Ishikawa (cell line): Measurements from ENCODE around the gene TAF4.

Experiments
- CEBPB ChIP-seq: IDR thresholded peaks from 2 replicates; pipeline ENCODE4 v1.6.1; 2012
- CREB1 ChIP-seq: IDR thresholded peaks from 2 replicates; pipeline ENCODE4 v1.6.1; 2012; ENCODE audit warnings: low read depth
- EGR1 ChIP-seq: IDR thresholded peaks from 2 replicates; pipeline ENCODE4 v1.6.1; 2012
- EP300 ChIP-seq: IDR thresholded peaks from 2 replicates; pipeline ENCODE4 v1.6.1; 2012; ENCODE audit warnings: borderline replicate concordance
- FOXM1 ChIP-seq: IDR thresholded peaks from 2 replicates; pipeline ENCODE4 v1.6.1; 2012; ENCODE audit warnings: low read depth, borderline replicate concordance
- NFIC ChIP-seq: IDR thresholded peaks from 2 replicates; pipeline ENCODE4 v1.6.1; 2012
- RAD21 ChIP-seq: IDR thresholded peaks from 2 replicates; pipeline ENCODE4 v1.6.1; 2012; ENCODE audit warnings: low read depth
- TAF1 ChIP-seq: IDR thresholded peaks from 2 replicates; pipeline ENCODE4 v1.6.1; 2012; ENCODE audit warnings: low read depth, mild to moderate bottlenecking
- TCF12 ChIP-seq: IDR thresholded peaks from 2 replicates; pipeline ENCODE4 v1.6.1; 2012; ENCODE audit warnings: low read depth
- TEAD4 ChIP-seq: IDR thresholded peaks from 2 replicates; pipeline ENCODE4 v1.6.1; 2012
- USF1 ChIP-seq: IDR thresholded peaks from 2 replicates; pipeline ENCODE4 v1.6.1; 2012
- YY1 ChIP-seq: IDR thresholded peaks from 2 replicates; pipeline ENCODE4 v1.6.1; 2012; ENCODE audit warnings: low read depth
- ZBTB7A ChIP-seq: IDR thresholded peaks from 2 replicates; pipeline ENCODE4 v1.6.1; 2012; ENCODE audit warnings: low read depth
- TF ChIP-seq, protein P1 (sequence below): IDR thresholded peaks from 2 replicates; pipeline ENCODE4 v1.6.1; 2012; ENCODE audit warnings: low read depth, mild to moderate bottlenecking
- TF ChIP-seq, protein P2 (sequence below): IDR thresholded peaks from 2 replicates; pipeline ENCODE4 v1.6.1; 2012

TAF4 gene

DNA sequence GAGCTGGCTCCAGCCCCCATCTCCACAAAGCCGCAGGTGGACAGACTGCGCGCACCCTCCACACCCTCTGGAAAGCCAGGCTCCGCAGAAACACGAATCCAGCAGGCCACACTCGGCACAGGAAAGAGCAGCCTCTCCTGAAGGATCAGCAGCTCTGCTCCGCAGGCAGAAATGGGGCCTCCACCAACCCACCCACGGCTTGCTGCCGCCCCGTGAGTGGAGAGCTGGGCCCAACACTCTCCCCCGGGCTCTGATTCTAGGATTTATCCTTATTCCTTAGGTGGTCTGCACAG, 39.2 kb downstream of the TAF4 start:
- TF ChIP-seq TEAD4 (no peak), USF1 (no peak), ZBTB7A (no peak), EP300 (no peak), YY1 (no peak), TCF12 (no peak), TAF1 (no peak), FOXM1 (no peak), NFIC (no peak), CREB1 (no peak)
- TF ChIP-seq, protein P1, sequence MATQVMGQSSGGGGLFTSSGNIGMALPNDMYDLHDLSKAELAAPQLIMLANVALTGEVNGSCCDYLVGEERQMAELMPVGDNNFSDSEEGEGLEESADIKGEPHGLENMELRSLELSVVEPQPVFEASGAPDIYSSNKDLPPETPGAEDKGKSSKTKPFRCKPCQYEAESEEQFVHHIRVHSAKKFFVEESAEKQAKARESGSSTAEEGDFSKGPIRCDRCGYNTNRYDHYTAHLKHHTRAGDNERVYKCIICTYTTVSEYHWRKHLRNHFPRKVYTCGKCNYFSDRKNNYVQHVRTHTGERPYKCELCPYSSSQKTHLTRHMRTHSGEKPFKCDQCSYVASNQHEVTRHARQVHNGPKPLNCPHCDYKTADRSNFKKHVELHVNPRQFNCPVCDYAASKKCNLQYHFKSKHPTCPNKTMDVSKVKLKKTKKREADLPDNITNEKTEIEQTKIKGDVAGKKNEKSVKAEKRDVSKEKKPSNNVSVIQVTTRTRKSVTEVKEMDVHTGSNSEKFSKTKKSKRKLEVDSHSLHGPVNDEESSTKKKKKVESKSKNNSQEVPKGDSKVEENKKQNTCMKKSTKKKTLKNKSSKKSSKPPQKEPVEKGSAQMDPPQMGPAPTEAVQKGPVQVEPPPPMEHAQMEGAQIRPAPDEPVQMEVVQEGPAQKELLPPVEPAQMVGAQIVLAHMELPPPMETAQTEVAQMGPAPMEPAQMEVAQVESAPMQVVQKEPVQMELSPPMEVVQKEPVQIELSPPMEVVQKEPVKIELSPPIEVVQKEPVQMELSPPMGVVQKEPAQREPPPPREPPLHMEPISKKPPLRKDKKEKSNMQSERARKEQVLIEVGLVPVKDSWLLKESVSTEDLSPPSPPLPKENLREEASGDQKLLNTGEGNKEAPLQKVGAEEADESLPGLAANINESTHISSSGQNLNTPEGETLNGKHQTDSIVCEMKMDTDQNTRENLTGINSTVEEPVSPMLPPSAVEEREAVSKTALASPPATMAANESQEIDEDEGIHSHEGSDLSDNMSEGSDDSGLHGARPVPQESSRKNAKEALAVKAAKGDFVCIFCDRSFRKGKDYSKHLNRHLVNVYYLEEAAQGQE = no peak

DNA sequence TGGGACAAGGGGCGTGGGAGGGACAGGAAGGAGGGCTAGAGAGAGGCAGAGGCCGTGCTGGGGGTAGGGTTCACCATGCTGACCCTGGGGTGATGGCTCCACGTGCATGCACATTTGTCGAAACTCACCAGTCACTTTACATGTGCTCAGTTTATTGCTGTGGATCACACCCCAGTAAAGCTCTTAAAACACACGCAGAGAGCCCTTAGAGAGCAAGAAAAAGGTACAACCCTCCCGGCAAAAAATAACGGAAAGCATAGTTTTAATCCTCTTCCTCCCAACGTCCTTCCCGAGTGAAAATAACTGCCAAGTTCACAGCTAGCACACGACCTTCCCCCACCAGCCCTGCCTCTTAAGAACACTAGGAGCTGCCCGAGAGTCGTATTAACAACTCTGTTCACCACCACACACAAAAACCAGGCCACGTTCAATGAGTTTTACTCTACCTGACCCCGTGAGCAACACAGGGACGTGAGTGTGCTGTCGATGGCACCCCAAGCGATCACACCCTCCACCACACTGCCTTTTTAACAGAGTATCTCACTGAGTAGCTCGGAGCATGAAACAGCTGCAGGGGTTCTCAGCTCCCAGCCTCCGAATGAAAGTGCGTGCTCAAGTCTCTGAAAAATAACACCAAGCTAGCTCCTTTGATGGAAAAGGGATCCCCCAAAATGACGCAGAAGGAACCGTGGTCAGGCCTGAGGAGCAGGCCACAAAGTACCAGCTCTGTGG, 39.7 kb downstream of the TAF4 start:
- TF ChIP-seq TAF1 (no peak), ZBTB7A (no peak), TEAD4 (no peak), CREB1 (no peak), EP300 (no peak), USF1 (no peak), RAD21 (no peak), CEBPB (no peak), FOXM1 (no peak), TCF12 (no peak), YY1 (no peak), EGR1 (no peak), NFIC (no peak)
- TF ChIP-seq, protein P2, sequence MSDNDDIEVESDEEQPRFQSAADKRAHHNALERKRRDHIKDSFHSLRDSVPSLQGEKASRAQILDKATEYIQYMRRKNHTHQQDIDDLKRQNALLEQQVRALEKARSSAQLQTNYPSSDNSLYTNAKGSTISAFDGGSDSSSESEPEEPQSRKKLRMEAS = no peak
- TF ChIP-seq, protein P1 = no peak

DNA sequence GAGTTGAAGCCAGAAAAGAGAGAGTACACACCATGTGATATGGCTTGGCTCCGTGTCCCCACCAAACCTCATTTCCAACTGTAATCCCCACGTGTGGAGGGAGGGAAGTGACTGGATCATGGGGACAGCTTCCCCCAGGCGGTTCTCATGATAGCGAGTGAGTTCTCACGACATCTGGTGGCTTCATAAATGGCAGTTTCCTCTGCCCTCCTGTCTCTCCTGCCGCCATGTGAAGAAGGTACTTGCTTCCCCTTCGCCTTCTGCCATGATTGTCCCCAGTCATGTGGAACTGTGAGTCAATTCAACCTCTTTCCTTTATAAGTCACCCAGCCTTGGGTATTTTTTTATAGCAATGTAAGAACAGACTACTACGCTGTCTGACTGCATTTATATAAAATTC, 40.3 kb downstream of the TAF4 start:
- TF ChIP-seq ZBTB7A (no peak), TCF12 (no peak), TEAD4 (no peak), CREB1 (no peak), CEBPB (no peak), EGR1 (no peak), RAD21 (no peak), NFIC (no peak), TAF1 (no peak), USF1 (no peak), FOXM1 (no peak), EP300 (no peak), YY1 (no peak)
- TF ChIP-seq, protein P1 = no peak
- TF ChIP-seq, protein P2 = no peak

DNA sequence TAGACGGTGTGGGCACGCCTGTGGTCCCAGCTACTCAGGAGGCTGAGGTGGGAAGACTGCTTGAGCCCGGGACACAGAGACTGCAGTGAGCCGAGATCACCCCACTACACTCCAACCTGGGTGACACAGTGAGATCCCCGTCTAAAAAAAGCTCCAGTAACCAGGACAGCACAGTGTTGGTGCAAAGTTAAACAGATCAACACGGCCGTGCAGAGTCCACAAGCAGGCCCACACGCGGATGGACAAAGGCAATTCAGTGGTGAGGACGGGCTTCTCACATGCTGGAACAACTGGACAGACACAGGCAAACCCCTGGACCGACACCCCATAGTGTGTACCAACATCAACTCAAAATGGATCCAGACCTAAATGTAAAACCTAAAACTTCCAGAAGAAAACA, 41.7 kb downstream of the TAF4 start:
- TF ChIP-seq ZBTB7A = no peak
- no peak for TF ChIP-seq CEBPB
- no peak for TF ChIP-seq EGR1
- no peak for TF ChIP-seq YY1
- no peak for TF ChIP-seq RAD21
- TF ChIP-seq, protein P2 = no peak
